H1 (cell line): ENCODE measurements around the gene CNOT1. TPM values are rescaled to one million over a fixed set of nuclear protein-coding genes. Genes with fewer than 3 reads are reported as not detected.

Experiments used
- ASH2L ChIP-seq: fragments of 200-600, 300-600 bp; sonication (generic); IDR thresholded peaks from one replicate; pipeline ENCODE4 v1.7.1; 2017; ENCODE audit warnings: low read length
- CHD2 ChIP-seq: IDR thresholded peaks from 2 replicates; pipeline ENCODE4 v1.6.1; 2012; ENCODE audit warnings: low read length, improper control_type of control experiment
- CHD7 ChIP-seq: fragments of 300-600 bp; sonication (generic); IDR thresholded peaks from 2 replicates; pipeline ENCODE4 v1.7.1; 2012; ENCODE audit warnings: low read length, moderate library complexity, mild to moderate bottlenecking, inconsistent platforms; ENCODE audit not compliant: insufficient replicate concordance
- NANOG ChIP-seq: IDR thresholded peaks from 2 replicates; pipeline ENCODE4 v1.6.1; 2011; ENCODE audit warnings: low read length, low read depth, mild to moderate bottlenecking, inconsistent platforms; ENCODE audit not compliant: insufficient read depth, poor library complexity, severe bottlenecking
- TEAD4 ChIP-seq: IDR thresholded peaks from 2 replicates; pipeline ENCODE4 v1.6.1; 2012; ENCODE audit warnings: low read depth, low read length, inconsistent platforms, mixed read lengths
- USF2 ChIP-seq: IDR thresholded peaks from 2 replicates; pipeline ENCODE4 v1.6.1; 2011; ENCODE audit warnings: low read length, improper control_type of control experiment
- polyA plus RNA-seq, 7 experiments: library from polyadenylated mRNA; depleted of rRNA in 3 of 7; stranded (reverse) in 5 of 7; unstranded in 2 of 7; fragments of >200 nt in 5 of 7; fragments of 200-250 nt in 2 of 7; gene quantifications; 1 replicate in 5 of 7; 2 replicates in 1 of 7; 4 replicates in 1 of 7; pipeline versions ENCODE4 v1.2.1 to v1.2.3, GENCODE V29; 2011 to 2013; ENCODE audit warnings: missing spikeins in 2 of 7, mixed read lengths in 2 of 7
- total RNA-seq: library from RNA; stranded (reverse); fragmentation: NEBNext Ultra II Directional; extraction: Animal tissue kit (Norgen Biotek cat#: 25700); gene quantifications from 2 replicates; pipeline ENCODE4 v1.2.1, GENCODE V29; 2021

The CNOT1 gene
- total and polyA plus RNA-seq, 2 of the 8 experiments (the other 6 are each of a cell fraction or from before 2014, with no cell fraction given): 306 to 319 TPM

- no peak for TF ChIP-seq CHD7
- TF ChIP-seq CHD2: no peak
- no peak for TF ChIP-seq ASH2L
- TF ChIP-seq USF2: no peak
- TF ChIP-seq TEAD4: no peak
- TF ChIP-seq NANOG: no peak
Measured at GRCh38 chr16:58563775-58564174, 65.9 kb downstream of the CNOT1 start (continued).
